Prostate gland (tissue), 2 donors: ENCODE measurements around the gene KRTAP9-1. TPM values are rescaled to one million over a fixed set of nuclear protein-coding genes. Genes with fewer than 3 reads are reported as not detected.

ENCODE experiments used
- DNase-seq: peaks from one replicate; pipeline ENCODE4 v3.0.0-alpha.2; 2019; ENCODE audit warnings: low spot score
- H3K27ac ChIP-seq, 2 donors: fragments of 200-600 bp; sonication (generic); 2 replicates each; pipeline ENCODE4 v1.5.1; 2017 to 2019
- H3K27me3 ChIP-seq: fragments of 200-600 bp; sonication (generic); replicated peaks from 2 replicates; pipeline ENCODE4 v1.5.1; 2019; ENCODE audit not compliant: insufficient read depth
- H3K36me3 ChIP-seq, 2 donors: fragments of 200-600 bp; sonication (generic); 1 replicate in 1 of 2; 2 replicates in 1 of 2; pipeline versions ENCODE4 v1.5.1 to v1.8.1; 2017 to 2019
- H3K4me1 ChIP-seq: fragments of 200-600 bp; sonication (generic); replicated peaks from 2 replicates; pipeline ENCODE4 v1.5.1; 2019
- H3K4me3 ChIP-seq, 2 donors: fragments of 200-600 bp; sonication (generic); 2 replicates each; pipeline ENCODE4 v1.5.1; 2017 to 2019
- H3K9me3 ChIP-seq: fragments of 200-600 bp; sonication (generic); 2 replicates; pipeline ENCODE4 v1.5.1; 2017
- POLR2A ChIP-seq: fragments of 450-650 bp; IDR thresholded peaks from one replicate; pipeline ENCODE4 v1.6.1; 2016; ENCODE audit warnings: antibody characterized with exemption, mild to moderate bottlenecking
- POLR2AphosphoS5 ChIP-seq: sonication (generic); formaldehyde crosslinking; IDR thresholded peaks from one replicate; pipeline ENCODE4 v1.6.1; 2017; ENCODE audit warnings: antibody characterized with exemption
- WGBS: methylation state at CpG from one replicate; pipeline ENCODE4 v1.1.5; 2018; 5-methylcytosine and 5-hydroxymethylcytosine counted together
- intact Hi-C: fragments of 100-400 bp; cut with DNase I; formaldehyde crosslinking; loops from one replicate; pipeline ENCODE4 v1.14.2; 2022
- total RNA-seq, 2 donors: library from RNA; depleted of rRNA; stranded (reverse); fragments of >200 nt; gene quantifications; one replicate each; pipeline ENCODE4 v1.1.0, GENCODE V29; 2016
- TF ChIP-seq, protein P1 (sequence below), 4 experiments: fragments of 200-600 bp in 2 of 4; fragments of 450-650 bp in 2 of 4; sonication (generic) in 2 of 4; IDR thresholded peaks; 1 replicate in 3 of 4; 2 replicates in 1 of 4; pipeline ENCODE4 v1.5.1; 2016 to 2019; ENCODE audit warnings: antibody characterized with exemption in 4 of 4, mild to moderate bottlenecking in 2 of 4, moderate library complexity in 2 of 4

KRTAP9-1 gene
- total RNA-seq, 2 donors from 2014 or later, result not detected

DNA sequence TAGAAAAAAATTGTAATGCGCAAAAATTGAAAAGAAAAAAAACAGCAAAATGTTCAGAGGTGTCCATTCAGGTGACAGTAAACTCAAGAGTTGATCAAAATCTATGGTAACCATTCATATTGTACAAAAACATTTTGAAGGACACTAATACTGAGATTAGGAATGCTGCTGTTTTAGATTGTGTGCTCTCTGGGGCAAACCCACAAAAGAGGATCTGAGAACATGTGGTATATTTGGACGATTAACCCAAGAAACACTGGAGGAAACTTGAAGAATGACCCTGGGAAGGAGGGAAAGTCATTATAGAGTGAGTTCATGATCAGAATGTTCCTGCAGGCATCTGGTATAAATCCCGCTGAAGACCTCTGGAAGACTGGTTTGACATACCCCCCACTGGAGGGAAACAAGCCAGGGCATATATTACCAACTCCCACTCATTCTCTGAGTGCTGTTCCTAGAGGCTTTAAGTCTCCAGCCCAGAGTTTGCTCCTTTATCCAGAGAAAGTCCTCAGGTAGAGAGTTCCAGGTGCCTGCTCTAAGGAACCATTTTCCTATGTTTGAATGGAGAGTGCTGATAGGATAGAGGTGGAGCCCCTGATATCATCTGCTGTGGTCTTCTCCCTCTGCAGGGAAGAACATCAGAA, 12.8 kb upstream of the KRTAP9-1 start:
- no peak for TF ChIP-seq POLR2AphosphoS5
- no peak for TF ChIP-seq POLR2A
- TF ChIP-seq, protein P1, sequence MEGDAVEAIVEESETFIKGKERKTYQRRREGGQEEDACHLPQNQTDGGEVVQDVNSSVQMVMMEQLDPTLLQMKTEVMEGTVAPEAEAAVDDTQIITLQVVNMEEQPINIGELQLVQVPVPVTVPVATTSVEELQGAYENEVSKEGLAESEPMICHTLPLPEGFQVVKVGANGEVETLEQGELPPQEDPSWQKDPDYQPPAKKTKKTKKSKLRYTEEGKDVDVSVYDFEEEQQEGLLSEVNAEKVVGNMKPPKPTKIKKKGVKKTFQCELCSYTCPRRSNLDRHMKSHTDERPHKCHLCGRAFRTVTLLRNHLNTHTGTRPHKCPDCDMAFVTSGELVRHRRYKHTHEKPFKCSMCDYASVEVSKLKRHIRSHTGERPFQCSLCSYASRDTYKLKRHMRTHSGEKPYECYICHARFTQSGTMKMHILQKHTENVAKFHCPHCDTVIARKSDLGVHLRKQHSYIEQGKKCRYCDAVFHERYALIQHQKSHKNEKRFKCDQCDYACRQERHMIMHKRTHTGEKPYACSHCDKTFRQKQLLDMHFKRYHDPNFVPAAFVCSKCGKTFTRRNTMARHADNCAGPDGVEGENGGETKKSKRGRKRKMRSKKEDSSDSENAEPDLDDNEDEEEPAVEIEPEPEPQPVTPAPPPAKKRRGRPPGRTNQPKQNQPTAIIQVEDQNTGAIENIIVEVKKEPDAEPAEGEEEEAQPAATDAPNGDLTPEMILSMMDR (IDR thresholded peaks at IDR 0.05), result no peak
- no peak overlapping the region for H3K4me3 ChIP-seq
- H3K36me3 ChIP-seq, result no peaks in the 10 kb centered on the region
- no peaks in the 10 kb centered on the region for H3K4me1 ChIP-seq
- intact Hi-C loops, result no loop called here
- H3K9me3 ChIP-seq, result no peaks in the 10 kb centered on the region
- no peak for DNase-seq
- no peaks in the 10 kb centered on the region for H3K27me3 ChIP-seq
- H3K27ac ChIP-seq, result no peak overlapping the region
- 83% methylated on average over 3 of the region's 3 CpGs for WGBS

DNA sequence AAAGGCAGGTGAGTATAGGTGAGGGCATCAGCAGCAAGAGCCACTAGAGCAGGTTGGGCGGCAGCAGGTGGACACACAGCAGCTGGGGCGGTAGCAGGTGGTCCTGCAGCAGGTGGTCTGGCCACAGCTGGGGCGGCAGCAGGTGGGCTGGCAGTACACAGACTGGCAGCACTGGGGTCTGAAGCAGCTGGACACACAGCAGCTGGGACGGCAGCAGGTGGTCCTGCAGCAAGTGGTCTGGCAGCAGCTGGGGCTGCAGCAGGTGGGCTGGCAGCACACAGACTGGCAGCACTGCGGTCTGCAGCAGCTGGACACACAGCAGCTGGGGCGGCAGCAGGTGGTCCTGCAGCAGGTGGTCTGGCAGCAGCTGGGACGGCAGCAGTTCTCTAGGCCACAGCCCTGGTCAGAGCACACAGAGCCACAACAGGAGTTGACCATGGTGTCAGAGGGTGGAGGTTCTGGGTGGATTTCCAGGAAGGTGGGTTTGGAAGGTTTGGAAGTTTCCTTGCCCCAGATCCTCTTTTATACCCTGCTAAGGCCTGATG, 11.9 kb upstream of the KRTAP9-1 start, which contains the start of gene KRTAP4-2:
Gene KRTAP4-2 (minus strand): TSS at position 495 of the 545 bp plus-strand sequence. CDS start 57 bp downstream, at position 438.
- DNase-seq, result no peak
- Histone ChIP-seq H3K4me1 (no peaks in the 10 kb centered on the region), H3K27ac (no peak within 1 kb of the TSS), H3K4me3 (no peak within 1 kb of the TSS), H3K27me3 (no peaks in the 10 kb centered on the region), H3K36me3 (no peaks in the 10 kb centered on the region), H3K9me3 (no peaks in the 10 kb centered on the region)
- WGBS, result 96% methylated on average over 7 of the region's 7 CpGs
- TF ChIP-seq POLR2AphosphoS5, result no peak
- TF ChIP-seq POLR2A, result no peak
- TF ChIP-seq, protein P1 (IDR thresholded peaks at IDR 0.05), result no peak
- intact Hi-C loops, result no loop called here

- no peak overlapping the region for H3K4me3 ChIP-seq
- H3K9me3 ChIP-seq, result no peaks in the 10 kb centered on the region
- no peaks in the 10 kb centered on the region for H3K4me1 ChIP-seq
- no peak for DNase-seq
- 92% methylated on average over 3 of the region's 3 CpGs for WGBS
- no peak overlapping the region for H3K27ac ChIP-seq
- no peaks in the 10 kb centered on the region for H3K36me3 ChIP-seq
- TF ChIP-seq, protein P1 (IDR thresholded peaks at IDR 0.05), result no peak
- TF ChIP-seq POLR2AphosphoS5 (no peak), POLR2A (no peak)
- intact Hi-C loops, result no loop called here
- no peaks in the 10 kb centered on the region for H3K27me3 ChIP-seq
These were observed 11.3 kb upstream of the KRTAP9-1 start for GRCh38 chr17:41178341-41178740.

DNA sequence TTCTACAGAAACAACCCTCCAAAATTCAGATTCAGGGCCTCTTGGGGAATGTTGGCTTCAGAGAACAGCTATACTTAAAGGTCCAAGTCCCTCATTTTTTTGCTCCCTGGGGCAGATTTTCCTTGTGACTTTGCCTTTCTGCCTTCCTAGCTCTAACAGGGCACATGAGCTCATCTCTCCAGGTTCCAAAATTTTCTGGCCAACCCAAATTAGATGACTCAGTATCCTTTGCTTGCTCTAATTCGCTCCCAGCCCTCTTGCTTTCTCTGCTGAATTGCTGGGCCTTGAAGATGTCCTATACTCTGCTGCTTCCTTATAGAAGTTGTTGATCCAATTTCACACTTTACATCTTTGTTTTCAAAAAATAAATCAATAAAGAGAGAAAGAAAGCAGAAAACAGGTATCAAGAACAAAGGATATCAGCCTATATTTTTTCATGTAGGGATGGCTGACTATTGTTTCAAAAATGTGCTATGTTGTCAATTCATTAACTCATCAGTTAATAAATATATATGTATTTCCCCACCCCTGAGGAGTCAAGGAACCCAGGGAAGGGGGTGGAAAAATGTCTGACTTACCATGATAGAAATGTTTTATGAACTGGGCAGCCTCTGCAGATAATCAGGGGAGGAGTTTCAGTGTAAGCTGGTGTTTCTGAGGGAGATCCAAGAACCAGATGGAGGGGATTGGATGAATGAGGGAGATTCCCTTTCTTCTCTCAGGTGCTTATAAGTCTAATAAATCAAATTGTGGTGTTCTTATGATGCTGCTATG, 10.7 kb upstream of the KRTAP9-1 start:
- TF ChIP-seq, protein P1 (IDR thresholded peaks at IDR 0.05), result no peak
- TF ChIP-seq POLR2A (no peak), POLR2AphosphoS5 (no peak)
- intact Hi-C loops, result no loop called here
- H3K27ac ChIP-seq, result no peak overlapping the region
- WGBS, result 76% methylated on average over 1 of the region's 1 CpG
- H3K4me1 ChIP-seq, result no peaks in the 10 kb centered on the region
- DNase-seq, result no peak
- no peak overlapping the region for H3K4me3 ChIP-seq
- no peaks in the 10 kb centered on the region for H3K9me3 ChIP-seq
- no peaks in the 10 kb centered on the region for H3K36me3 ChIP-seq
- H3K27me3 ChIP-seq, result no peaks in the 10 kb centered on the region
